AG20443 (cell line): ENCODE measurements around the gene STRC.
A peak's percentile ranks its signal among the peaks of the same experiment; 100 is the strongest.
"Not testable (repeated sequence)": the region's sequence is repeated elsewhere in the genome, so short reads cannot be mapped to it uniquely, and the experiment has no call there.

Experiments used
- DNase-seq: peaks from one replicate; pipeline ENCODE4 v3.0.0; 2012; ENCODE audit warnings: low spot score, mixed read lengths

STRC gene

DNA sequence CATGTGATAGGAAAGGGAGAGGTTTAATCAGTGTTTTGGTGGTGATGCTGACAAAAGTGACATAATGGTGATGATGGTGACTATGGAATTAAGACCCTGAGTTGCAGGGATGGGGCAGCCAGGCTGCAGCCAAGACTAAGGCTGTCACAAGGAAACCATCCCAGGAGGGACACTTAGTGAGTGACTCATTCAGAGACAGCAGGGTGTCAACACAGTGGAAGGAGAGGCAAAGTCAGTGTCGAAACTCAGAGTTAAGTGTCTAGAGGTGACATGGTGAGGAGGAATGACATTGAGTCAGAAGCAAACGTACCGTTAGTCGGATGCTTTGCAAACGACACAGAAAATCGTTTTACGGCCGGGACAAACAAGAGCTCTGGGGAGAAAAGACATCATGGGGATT is 54.8 kb downstream of the STRC start:
- not testable (repeated sequence) for DNase-seq

DNA sequence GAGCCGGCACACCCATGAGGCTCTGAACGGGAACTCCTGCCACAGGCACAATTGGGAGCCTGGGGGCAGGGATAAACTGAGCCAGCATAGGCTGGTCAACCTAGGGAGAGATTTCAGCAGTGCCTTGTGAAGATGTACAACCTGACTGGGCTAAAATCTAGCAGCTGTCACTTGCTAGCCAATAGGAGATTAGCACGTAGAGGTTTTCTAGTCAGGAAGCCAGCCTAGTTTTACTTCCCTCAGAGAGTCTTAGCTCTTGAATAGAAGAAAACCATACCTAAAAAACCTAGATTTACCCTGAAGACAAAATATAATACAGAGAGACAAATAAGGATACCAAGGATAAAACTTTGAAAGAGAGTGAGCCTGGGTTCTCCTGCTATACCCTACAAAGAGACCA is 55.8 kb downstream of the STRC start:
- DNase-seq = not testable (repeated sequence)

DNA sequence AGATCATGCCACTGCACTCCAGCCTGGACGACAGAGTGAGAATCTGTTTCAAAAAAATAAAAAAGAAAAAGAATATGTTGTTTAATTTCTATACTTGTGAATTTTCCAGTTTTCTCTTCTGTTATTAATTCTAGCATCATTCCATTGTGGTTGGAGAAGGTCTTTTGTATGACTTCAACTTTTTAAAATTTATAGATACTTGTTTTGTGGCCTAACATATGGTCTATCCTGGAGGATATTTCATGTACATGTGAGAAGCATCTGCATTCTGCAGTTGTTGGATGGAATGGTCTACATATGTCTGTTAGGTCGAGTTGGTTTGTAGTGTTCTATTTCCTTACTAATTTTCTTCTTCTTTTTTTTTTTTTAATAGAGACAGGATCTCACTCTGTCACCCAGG is 65.6 kb downstream of the STRC start:
- DNase-seq = peak; percentile 1

DNA sequence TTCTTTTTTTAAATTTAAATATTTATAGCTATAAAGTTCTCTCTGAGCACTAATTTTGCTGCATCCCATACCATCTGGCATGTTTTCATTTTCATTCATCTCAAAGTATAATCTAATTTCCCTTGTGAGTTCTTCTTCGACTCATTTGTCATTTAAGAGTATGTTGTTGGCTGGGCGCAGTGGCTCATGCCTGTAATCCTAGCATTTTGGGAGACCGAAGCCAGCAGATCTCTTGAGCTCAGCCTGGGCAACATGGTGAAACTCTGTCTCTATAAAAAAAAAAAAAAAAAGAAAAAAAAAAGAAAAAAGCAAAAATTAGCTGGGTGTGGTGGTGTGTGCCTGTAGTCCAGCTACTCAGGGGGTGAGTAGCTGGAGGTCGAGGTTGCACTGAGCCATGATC is 66.3 kb downstream of the STRC start:
- DNase-seq = no peak

DNA sequence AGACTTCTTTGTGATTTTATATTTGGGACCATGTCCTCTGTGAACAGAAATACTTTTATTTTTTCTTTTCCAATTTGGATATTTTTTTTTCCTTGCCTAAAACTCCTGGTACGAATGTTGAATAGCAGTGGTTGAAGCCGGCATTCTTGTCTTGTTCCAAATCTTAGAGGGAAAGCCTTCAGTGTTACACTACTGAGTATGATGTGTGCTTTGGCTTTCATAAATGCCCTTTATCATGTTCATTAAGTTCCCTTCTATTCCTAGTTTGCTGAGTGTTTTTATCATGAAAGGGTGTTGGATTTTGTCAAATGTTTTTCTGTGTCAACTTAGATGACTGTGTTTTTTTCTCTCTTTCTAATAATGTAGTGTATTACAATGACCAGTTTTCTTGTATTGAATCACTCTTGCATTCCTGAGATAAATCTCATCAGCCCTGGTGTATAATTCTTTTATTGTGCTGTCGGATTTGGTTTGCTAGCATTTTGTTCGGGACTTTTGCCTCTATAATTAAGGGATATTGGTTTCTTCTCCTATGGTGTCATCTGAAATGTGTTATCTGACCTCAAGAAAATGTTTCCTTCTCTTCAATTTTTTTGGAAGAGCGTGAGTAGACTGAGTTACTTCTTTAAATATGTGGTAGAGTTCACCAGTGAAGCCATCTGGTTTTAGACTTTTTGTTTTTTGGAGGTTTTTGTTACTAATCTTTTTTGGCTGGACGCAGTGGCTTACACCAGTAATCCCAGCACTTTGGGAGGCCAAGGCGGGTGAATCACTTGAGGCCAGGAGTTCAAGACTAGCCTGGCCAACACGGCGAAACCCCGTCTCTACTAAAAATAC is 67.9 kb downstream of the STRC start:
- peak; percentile 48 for DNase-seq
